ENCODE data around the gene UNC79. TPM values are rescaled to one million over a fixed set of nuclear protein-coding genes. Genes with fewer than 3 reads are reported as not detected.

The UNC79 gene
- total and polyA plus RNA-seq, 2 donors from 2014 or later, result 0.56 to 0.79 TPM

DNA sequence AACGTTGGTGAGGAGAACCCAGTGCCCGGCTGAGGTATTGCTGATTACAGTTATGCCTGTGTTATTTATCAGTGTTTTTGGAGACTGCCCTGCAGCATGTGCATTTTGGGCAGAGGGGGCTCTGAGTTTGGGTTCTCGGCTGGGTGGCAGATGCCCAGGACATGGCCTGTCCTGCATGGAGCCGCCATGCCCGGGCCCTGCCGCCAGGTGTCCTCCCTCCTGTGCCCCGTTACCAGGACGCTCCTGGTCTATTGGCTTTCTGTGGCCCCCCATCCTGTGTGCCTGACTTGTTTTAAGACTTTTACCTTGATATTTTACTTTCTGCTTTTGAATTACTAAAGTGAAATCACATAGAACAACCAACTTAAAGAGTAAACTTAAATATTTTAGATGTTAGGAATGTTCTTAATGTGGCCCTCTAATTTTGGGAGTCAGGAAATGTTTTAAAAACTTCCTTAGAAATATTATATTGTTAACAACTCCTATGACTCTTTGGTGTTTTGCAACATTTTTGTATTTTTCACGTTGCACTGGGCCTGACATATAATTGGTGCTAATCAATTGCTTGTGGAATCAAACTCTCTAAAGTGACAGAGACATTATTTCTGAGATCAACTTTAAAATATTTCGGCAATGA, 305.8 kb downstream of the UNC79 start:
- no peaks in the 10 kb centered on the region for H3K27me3 ChIP-seq (ENCODE audit: control insufficient read depth, insufficient read depth, low read length)
- no peak overlapping the region for H3K4me3 ChIP-seq (ENCODE audit: low read length in 3 of 3)
- TF ChIP-seq, protein P1, sequence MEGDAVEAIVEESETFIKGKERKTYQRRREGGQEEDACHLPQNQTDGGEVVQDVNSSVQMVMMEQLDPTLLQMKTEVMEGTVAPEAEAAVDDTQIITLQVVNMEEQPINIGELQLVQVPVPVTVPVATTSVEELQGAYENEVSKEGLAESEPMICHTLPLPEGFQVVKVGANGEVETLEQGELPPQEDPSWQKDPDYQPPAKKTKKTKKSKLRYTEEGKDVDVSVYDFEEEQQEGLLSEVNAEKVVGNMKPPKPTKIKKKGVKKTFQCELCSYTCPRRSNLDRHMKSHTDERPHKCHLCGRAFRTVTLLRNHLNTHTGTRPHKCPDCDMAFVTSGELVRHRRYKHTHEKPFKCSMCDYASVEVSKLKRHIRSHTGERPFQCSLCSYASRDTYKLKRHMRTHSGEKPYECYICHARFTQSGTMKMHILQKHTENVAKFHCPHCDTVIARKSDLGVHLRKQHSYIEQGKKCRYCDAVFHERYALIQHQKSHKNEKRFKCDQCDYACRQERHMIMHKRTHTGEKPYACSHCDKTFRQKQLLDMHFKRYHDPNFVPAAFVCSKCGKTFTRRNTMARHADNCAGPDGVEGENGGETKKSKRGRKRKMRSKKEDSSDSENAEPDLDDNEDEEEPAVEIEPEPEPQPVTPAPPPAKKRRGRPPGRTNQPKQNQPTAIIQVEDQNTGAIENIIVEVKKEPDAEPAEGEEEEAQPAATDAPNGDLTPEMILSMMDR (IDR thresholded peaks at IDR 0.05; ENCODE audit: borderline replicate concordance, extremely low read depth, insufficient read depth), result no peak
- H3K9me3 ChIP-seq (ENCODE audit: control insufficient read depth in 2 of 3, insufficient read depth in 1 of 3, low read length in 3 of 3), result no peaks in the 10 kb centered on the region
- H3K9ac ChIP-seq (ENCODE audit: low read length in 3 of 3), result no peak overlapping the region
- no peaks in the 10 kb centered on the region for H3K36me3 ChIP-seq (ENCODE audit: control insufficient read depth in 2 of 3, insufficient read depth in 3 of 3, low read length in 3 of 3)
- intact Hi-C loops (cut with DNase I), result no loop called here
- FAIRE-seq, result no peak
- H3K4me1 ChIP-seq (ENCODE audit: control insufficient read depth in 2 of 3, insufficient read depth in 2 of 3, low read depth in 1 of 3, low read length in 3 of 3), result no peaks in the 10 kb centered on the region
- peak in 2 of 5 donors; percentile 31 to 35 for DNase-seq
- no peak overlapping the region for H3K27ac ChIP-seq (ENCODE audit: low read depth in 2 of 2, low read length in 2 of 2)

DNA sequence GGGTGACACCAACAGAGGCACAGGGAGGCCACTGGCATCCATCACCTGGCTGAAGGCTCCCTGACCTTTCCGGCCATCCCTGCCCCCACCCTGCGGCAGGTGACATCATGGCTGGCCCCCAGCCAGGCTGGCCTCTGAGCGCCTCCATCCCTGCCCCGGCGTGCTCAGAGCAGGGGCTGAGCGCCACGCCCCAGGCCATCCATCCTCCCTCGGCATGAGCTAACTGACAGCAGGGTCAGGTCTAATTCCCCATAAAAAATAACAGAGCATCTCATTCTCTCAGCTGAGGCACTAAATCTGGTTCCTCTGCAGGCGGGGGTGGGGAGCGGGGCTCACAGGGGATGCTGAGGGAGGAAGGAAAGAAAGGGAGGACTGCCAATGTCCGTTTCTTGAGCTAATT, 306.9 kb downstream of the UNC79 start:
- DNase-seq, result peak in 4 of 5 donors; percentile 41 to 70 (median 52)
- H3K27ac ChIP-seq (ENCODE audit: low read depth in 2 of 2, low read length in 2 of 2), result no peak overlapping the region
- no peaks in the 10 kb centered on the region for H3K4me1 ChIP-seq (ENCODE audit: control insufficient read depth in 2 of 3, insufficient read depth in 2 of 3, low read depth in 1 of 3, low read length in 3 of 3)
- H3K9me3 ChIP-seq (ENCODE audit: control insufficient read depth in 2 of 3, insufficient read depth in 1 of 3, low read length in 3 of 3), result no peaks in the 10 kb centered on the region
- H3K9ac ChIP-seq (ENCODE audit: low read length in 3 of 3), result no peak overlapping the region
- no peak for FAIRE-seq
- H3K27me3 ChIP-seq (ENCODE audit: control insufficient read depth, insufficient read depth, low read length), result no peaks in the 10 kb centered on the region
- intact Hi-C loops (cut with DNase I), result no loop called here
- no peak overlapping the region for H3K4me3 ChIP-seq (ENCODE audit: low read length in 3 of 3)
- TF ChIP-seq, protein P1 (IDR thresholded peaks at IDR 0.05; ENCODE audit: borderline replicate concordance, extremely low read depth, insufficient read depth), result no peak
- no peaks in the 10 kb centered on the region for H3K36me3 ChIP-seq (ENCODE audit: control insufficient read depth in 2 of 3, insufficient read depth in 3 of 3, low read length in 3 of 3)

DNA sequence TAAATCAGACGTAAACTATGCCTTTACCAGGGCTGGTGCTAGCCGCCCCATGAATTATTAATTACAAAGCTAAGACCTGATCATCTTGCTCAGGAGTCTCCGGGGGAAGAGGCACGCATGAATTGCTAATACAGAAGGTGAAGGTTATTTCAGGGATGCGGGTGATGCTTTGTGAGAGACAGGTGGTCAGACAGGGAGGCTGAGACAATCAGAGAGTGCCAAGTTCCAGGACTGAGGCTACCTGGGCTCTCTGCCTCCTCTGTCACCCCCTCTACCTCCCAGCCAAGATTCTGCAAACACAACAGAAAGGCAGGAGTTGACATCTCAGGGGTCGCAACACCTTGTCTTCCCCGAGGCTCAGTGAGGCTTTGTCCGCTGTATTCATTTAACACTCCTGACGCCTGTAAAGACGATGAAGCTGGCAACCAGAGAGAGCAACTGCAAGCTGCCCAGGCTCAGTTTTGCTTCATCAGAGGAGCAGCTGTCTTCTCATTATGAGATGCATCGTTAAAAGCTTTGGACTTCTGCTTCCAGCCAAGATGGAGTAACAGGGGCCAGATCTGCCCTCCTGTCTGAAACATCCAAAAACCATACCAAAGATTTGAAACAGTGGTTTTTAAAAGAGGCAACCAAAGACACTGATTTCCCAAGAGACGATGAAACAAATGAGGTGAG, 311.0 kb downstream of the UNC79 start:
- Histone ChIP-seq H3K9ac (ENCODE audit: low read length in 3 of 3) (no peak overlapping the region), H3K4me1 (ENCODE audit: control insufficient read depth in 2 of 3, insufficient read depth in 2 of 3, low read depth in 1 of 3, low read length in 3 of 3) (no peaks in the 10 kb centered on the region), H3K36me3 (ENCODE audit: control insufficient read depth in 2 of 3, insufficient read depth in 3 of 3, low read length in 3 of 3) (no peaks in the 10 kb centered on the region), H3K4me3 (ENCODE audit: low read length in 3 of 3) (no peak overlapping the region), H3K27me3 (ENCODE audit: control insufficient read depth, insufficient read depth, low read length) (no peaks in the 10 kb centered on the region), H3K27ac (ENCODE audit: low read depth in 2 of 2, low read length in 2 of 2) (no peak overlapping the region), H3K9me3 (ENCODE audit: control insufficient read depth in 2 of 3, insufficient read depth in 1 of 3, low read length in 3 of 3) (no peaks in the 10 kb centered on the region)
- no peak for FAIRE-seq
- TF ChIP-seq, protein P1 (IDR thresholded peaks at IDR 0.05; ENCODE audit: borderline replicate concordance, extremely low read depth, insufficient read depth), result no peak
- intact Hi-C loops (cut with DNase I), result no loop called here
- no peak for DNase-seq
